GM19035 (cell line): Measurements from ENCODE around the gene CNTNAP3.
"Not testable (repeated sequence)": the region's sequence is repeated elsewhere in the genome, so short reads cannot be mapped to it uniquely, and the experiment has no call there.

Experiments used
- ATAC-seq: cut with Tn5 transposase; IDR thresholded peaks from one replicate; pipeline ENCODE4 v1.9.1; 2021; ENCODE audit not compliant: unreplicated experiment

The CNTNAP3 gene

GRCh38 chr9:39073537-39073936 lies 214.4 kb downstream of the CNTNAP3 start:
- ATAC-seq, result not testable (repeated sequence)

- ATAC-seq, result not testable (repeated sequence)
Measured at GRCh38 chr9:39067683-39068082, 220.3 kb downstream of the CNTNAP3 start.

GRCh38 chr9:39062966-39063365 lies 225.0 kb downstream of the CNTNAP3 start:
- not testable (repeated sequence) for ATAC-seq

GRCh38 chr9:39054453-39054852 lies 233.5 kb downstream of the CNTNAP3 start:
- not testable (repeated sequence) for ATAC-seq

- ATAC-seq, result not testable (repeated sequence)
Measured at GRCh38 chr9:39046833-39047232, 241.1 kb downstream of the CNTNAP3 start.

- not testable (repeated sequence) for ATAC-seq
Measured at GRCh38 chr9:39042352-39042803, 245.6 kb downstream of the CNTNAP3 start.

- not testable (repeated sequence) for ATAC-seq
Measured at GRCh38 chr9:39041774-39042173, 246.2 kb downstream of the CNTNAP3 start.

GRCh38 chr9:39039148-39039547 lies 248.8 kb downstream of the CNTNAP3 start:
- ATAC-seq, result not testable (repeated sequence)

- ATAC-seq, result not testable (repeated sequence)
Measured at GRCh38 chr9:39038221-39038620, 249.7 kb downstream of the CNTNAP3 start.

- ATAC-seq, result not testable (repeated sequence)
Measured at GRCh38 chr9:39033849-39034248, 254.1 kb downstream of the CNTNAP3 start.

- not testable (repeated sequence) for ATAC-seq
Measured at GRCh38 chr9:39030204-39031019, 257.6 kb downstream of the CNTNAP3 start.

- ATAC-seq, result not testable (repeated sequence)
Measured at GRCh38 chr9:39028855-39029254, 259.1 kb downstream of the CNTNAP3 start.

GRCh38 chr9:39028168-39028567 lies 259.8 kb downstream of the CNTNAP3 start:
- not testable (repeated sequence) for ATAC-seq

GRCh38 chr9:39025911-39026588 lies 261.9 kb downstream of the CNTNAP3 start:
- not testable (repeated sequence) for ATAC-seq
